SK-MEL-5 (cell line): ENCODE data around the gene SEPTIN5. TPM values are rescaled to one million over a fixed set of nuclear protein-coding genes. Genes with fewer than 3 reads are reported as not detected.
"Not testable (repeated sequence)": the region's sequence is repeated elsewhere in the genome, so short reads cannot be mapped to it uniquely, and the experiment has no call there.

Experiments used
- DNase-seq: peaks from one replicate; pipeline ENCODE4 v3.0.0-alpha.2; 2016; ENCODE audit warnings: low read depth, low spot score
- in situ Hi-C: cut with HindIII; loops from 2 replicates; pipeline ENCODE4 v1.10.0; 2016; ENCODE audit warnings: low sequenced_read_pairs, high pct_unique_total_duplicates, low pct_unique_long_range_greater_than_20kb
- total RNA-seq: library from RNA; depleted of rRNA; stranded (reverse); fragments of >200 nt; shearing (Covaris generic); gene quantifications from 2 replicates; pipeline ENCODE4 v1.2.3, GENCODE V29; 2014

Gene SEPTIN5
- total RNA-seq, 1 experiment from 2014 or later, result 16.3 TPM

GRCh38 chr22:19723983-19724827 lies 9.9 kb downstream of the SEPTIN5 start:
- in situ Hi-C loops, result no loop called here
- peak; percentile 29 for DNase-seq

DNA sequence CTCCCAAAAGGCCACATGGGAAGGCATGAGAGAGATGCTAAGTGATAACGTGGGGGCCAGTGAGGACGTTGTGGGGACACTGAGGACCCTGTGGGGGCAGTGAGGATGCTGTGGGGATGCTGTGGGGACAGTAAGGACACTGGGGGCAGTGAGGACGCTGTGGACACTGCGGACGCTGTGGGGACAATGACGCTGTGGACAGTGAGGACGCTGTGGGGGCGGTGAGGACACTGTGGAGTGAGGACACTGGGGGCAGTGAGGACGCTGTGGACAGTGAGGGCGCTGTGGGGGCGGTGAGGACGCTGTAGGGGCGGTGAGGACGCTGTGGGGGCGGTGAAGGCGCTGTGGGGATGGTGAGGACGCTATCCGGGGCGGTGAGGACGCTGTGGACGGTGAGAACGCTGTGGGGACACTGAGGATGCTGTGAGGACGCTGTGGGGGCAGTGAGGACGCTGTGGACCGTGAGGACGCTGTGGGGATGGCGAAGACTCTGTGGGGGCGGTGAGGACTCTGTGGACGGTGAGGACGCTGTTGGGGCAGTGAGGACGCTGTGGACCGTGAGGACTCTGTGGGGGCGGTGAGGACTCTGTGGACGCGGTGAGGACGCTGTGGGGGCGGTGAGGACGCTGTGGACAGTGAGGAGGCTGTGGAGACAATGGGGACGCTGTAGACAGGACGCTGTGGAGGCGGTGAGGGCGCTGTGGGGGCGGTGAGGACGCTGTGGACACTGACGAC lies 10.8 kb downstream of the SEPTIN5 start:
- in situ Hi-C loops, result no loop called here
- DNase-seq, result no peak

DNA sequence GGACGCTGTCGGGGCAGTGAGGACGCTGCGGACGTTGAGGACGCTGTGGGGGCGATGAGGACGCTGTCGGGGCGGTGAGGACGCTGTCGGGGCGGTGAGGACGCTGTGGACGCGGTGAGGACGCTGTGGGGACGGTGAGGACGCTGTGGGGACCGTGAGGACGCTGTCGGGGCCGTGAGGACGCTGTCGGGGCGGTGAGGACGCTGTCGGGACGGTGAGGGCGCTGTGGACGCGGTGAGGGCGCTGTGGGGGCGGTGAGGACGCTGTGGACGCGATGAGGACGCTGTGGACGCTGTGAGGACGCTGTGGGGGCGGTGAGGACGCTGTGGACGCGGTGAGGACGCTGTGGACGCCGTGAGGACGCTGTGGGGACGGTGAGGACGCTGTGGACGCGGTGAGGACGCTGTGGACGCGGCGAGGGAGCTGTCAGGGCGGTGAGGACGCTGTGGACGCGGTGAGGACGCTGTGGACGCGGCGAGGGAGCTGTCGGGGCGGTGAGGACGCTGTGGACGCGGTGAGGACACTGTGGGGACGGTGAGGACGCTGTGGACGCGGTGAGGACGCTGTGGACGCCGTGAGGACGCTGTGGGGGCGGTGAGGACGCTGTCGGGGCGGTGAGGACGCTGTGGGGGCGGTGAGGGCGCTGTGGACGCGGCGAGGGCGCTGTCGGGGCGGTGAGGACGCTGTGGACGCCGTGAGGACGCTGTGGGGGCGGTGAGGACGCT lies 11.9 kb downstream of the SEPTIN5 start:
- in situ Hi-C loops, DNase-seq: not testable (repeated sequence)

DNA sequence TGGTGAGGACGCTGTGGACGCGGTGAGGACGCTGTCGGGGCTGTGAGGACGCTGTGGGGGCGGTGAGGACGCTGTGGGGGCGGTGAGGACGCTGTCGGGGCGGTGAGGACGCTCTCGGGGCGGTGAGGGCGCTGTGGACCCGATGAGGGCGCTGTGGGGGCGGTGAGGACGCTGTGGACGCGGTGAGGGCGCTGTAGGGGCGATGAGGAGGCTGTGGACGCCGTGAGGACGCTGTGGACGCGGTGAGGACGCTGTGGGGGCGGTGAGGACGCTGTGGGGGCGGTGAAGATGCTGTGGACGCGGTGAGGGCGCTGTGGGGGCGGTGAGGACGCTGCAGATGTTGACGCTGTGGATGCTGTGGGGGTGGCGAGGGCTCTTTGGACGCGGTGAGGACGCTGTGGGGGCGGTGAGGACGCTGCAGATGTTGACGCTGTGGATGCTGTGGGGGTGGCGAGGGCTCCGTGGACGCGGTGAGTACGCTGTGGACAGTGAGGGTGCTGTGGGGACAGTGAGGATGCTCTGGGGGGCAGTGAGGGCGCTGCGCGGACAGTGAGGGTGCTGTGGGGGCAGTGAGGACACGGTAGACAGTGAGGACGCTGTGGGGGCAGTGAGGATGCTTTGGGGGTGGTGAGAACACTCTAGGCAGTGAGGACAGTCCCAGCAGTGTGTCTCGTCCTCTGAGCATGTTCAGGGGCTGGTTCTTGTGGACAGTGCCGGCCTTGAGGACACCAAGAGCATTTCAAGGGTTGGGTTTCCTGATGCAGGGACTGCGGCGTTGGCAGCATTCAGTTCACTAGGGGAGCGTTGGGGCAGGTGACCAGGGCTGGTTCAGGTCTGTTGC lies 13.2 kb downstream of the SEPTIN5 start:
- in situ Hi-C loops, result no loop called here
- no peak for DNase-seq

- in situ Hi-C loops, result no loop called here
- no peak for DNase-seq
These were observed 14.0 kb downstream of the SEPTIN5 start for GRCh38 chr22:19728271-19728670.

GRCh38 chr22:19728836-19729235 lies 14.5 kb downstream of the SEPTIN5 start:
- in situ Hi-C loops, result no loop called here
- no peak for DNase-seq

DNA sequence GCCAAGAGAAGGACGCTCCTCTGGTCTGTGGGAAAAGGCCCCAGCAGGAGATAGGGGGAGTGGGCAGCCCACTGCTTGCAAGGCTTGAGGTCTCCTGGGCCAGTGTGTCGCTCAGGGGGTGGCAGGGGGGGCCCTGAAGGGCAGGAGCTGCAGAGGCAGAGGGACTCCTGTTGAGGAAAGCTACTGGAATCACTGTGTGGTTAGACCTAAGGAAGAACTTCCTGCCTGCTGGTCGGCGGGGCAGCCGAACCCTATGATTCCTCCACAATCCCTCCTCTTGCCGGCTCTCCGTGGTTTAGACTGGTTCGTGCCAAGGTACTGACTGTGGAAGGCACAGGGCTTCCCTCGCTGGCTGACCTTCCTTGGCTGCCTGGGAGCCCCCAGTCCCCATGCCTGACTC lies 15.2 kb downstream of the SEPTIN5 start:
- in situ Hi-C loops, result no loop called here
- no peak for DNase-seq

- no peak for DNase-seq
- in situ Hi-C loops, result no loop called here
These were observed 15.9 kb downstream of the SEPTIN5 start for GRCh38 chr22:19730198-19730597.

DNA sequence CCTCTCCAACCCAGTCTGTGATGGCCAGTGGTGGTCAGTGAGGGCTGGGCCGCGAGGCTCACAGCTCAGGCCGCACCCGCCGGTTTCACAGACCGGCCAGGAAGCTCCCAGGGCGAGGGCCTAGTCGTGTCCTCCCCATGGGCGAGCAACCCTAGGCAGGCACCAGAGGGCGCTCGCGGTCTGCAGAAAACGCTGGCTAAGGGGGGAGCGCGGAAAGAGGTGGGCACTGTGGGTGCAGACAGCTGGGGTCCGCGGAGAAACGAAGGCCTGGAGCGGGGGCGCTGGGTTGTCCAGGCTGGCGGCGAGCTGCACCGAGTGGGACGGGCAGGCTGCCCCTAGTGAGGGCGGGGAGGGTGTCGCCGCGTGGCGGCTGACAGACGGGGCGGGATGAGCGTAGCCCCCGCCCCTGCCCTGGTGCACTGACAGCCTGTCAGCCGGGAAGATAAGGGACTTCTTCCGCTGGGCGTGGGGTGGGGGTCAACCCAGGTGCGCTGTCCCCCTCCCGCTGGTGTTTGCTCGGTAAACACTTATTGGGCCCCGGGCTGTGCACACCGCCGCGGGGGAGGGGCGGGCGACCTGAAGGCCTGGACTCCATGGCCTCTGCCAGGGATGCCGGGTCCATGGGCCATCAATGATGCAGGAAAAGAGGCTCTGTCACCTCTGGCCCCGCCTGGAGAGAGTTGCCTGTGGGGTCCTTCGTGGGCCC lies 16.5 kb downstream of the SEPTIN5 start:
- DNase-seq, result peak; percentile 83
- in situ Hi-C loops, result no loop called here

DNA sequence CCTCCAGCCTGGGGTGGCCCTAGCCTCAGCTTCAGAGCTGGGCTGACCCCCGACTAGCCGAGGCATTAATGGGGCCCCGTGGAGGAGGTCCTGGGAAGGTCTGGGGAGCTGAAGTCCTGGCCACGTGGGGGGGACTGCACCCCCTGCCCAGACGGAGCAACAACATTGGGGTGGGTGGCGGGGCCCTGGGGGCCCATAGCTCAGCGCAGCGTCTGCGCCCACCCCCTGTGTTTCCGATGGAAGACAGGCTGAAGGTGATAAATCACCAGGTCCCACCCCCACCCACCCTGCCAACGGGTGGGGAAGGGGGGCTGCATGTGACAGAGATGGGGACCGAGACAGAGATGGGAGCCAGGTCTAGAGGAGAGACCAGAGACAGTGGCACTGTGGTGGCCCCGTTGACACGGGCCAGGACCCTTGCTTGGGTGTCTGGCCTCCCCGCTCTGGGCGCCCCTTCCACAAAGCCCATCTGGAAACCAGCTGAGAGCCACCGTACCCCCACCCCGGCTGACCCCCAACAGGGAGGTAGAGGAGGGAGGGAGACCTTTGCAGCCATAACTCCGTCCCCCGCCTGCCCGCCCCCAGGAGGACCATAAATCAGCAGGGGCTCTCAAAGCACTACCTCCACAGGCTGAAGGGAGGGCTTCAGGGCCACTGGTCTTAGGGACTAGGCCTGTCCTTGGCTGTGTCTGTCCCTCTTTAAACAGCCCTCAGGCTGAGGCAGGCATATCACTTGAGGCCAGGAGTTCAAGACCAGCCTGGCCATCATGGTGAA lies 17.2 kb downstream of the SEPTIN5 start:
- no peak for DNase-seq
- in situ Hi-C loops, result no loop called here

GRCh38 chr22:19732403-19733113 lies 18.3 kb downstream of the SEPTIN5 start:
- in situ Hi-C loops, result no loop called here

GRCh38 chr22:19733755-19734154 lies 19.5 kb downstream of the SEPTIN5 start:
- DNase-seq, result no peak
- in situ Hi-C loops, result no loop called here

More at GRCh38 chr22:19732403-19733113, 18.3 kb downstream of the SEPTIN5 start:
- DNase-seq, result no peak

DNA sequence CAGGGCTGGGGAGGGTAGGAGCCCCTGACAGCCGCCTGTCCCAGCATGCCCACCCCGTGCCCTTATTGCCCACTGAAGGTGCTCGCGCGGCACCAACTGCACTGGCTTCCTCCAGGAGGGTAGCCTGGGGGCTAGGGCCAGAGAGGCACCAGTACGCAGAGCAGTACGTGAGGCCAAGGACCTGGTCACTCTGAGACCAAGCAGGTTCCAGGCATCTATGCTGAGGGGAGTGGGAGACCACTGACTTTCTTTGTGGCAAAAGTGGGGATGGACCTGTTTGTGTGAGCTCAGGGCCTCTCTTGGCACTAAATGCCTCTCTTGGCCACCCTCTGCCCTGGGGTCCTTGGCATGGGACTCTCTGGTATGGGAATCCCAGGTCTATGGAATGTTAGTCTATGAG lies 19.9 kb downstream of the SEPTIN5 start:
- no peak for DNase-seq
- in situ Hi-C loops, result no loop called here

DNA sequence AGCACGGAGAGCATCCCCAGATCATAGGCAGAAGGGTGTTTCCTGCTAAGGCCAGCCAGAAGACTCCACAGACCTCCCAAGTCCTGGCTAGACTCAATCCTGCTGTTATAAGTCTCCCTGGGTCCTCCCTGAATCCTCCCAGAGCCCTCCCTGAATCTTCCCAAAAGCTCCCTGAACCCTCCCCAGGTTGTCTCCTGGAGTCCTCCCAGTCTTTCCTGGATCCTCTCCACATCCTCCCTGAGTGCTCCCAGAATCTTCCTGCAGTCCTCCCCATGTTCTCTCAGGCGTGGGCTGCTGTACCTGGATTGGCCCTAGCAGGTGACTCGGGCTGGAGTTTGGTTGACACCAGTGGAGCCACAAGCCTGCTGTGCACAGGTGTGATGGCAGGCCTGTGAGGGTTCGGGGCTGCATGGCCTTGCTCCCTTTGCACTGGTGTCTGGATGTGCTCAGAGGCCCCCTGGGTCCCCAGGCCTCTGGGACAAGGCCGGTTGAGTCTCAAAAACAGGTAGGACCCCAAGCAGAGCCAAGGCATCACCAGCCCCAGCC lies 20.6 kb downstream of the SEPTIN5 start:
- in situ Hi-C loops, result no loop called here

GRCh38 chr22:19735665-19736510 lies 21.6 kb downstream of the SEPTIN5 start:
- no peak for DNase-seq

More for the DNA sequence above, 20.6 kb downstream of the SEPTIN5 start:
- DNase-seq, result no peak

More at GRCh38 chr22:19735665-19736510, 21.6 kb downstream of the SEPTIN5 start:
- in situ Hi-C loops, result no loop called here
